ENCODE results near the gene SLC7A9. TPM values are rescaled to one million over a fixed set of nuclear protein-coding genes. Genes with fewer than 3 reads are reported as not detected.

Gene SLC7A9
- total RNA-seq, 2 donors from 2014 or later = 3.0 TPM; not detected in 1

GRCh38 chr19:32863301-32863700 is 6.3 kb downstream of the SLC7A9 start:
- Histone ChIP-seq H3K36me3 (no peaks in the 10 kb centered on the region), H3K4me1 (no peaks in the 10 kb centered on the region), H3K4me3 (no peak overlapping the region), H3K27me3 (no peaks in the 10 kb centered on the region), H3K27ac (no peak overlapping the region), H3K9me3 (no peaks in the 10 kb centered on the region), H3K9ac (ENCODE audit: low read depth in 2 of 2, low read length in 2 of 2) (no peak overlapping the region)
- intact Hi-C loops (cut with DNase I) = no loop called here
- TF ChIP-seq CTCF (IDR thresholded peaks at IDR 0.05) = no peak
- no peak for DNase-seq

GRCh38 chr19:32862741-32863140 is 6.8 kb downstream of the SLC7A9 start:
- intact Hi-C loops (cut with DNase I) = no loop called here
- no peaks in the 10 kb centered on the region for H3K27me3 ChIP-seq

GRCh38 chr19:32862173-32862572 is 7.4 kb downstream of the SLC7A9 start:
- intact Hi-C loops (cut with DNase I) = no loop called here
- Histone ChIP-seq H3K9me3 (no peaks in the 10 kb centered on the region), H3K36me3 (no peaks in the 10 kb centered on the region), H3K4me3 (no peak overlapping the region), H3K4me1 (no peaks in the 10 kb centered on the region), H3K9ac (ENCODE audit: low read depth in 2 of 2, low read length in 2 of 2) (no peak overlapping the region), H3K27ac (no peak overlapping the region), H3K27me3 (no peaks in the 10 kb centered on the region)
- TF ChIP-seq CTCF (IDR thresholded peaks at IDR 0.05) = no peak
- no peak for DNase-seq

More at GRCh38 chr19:32862741-32863140, 6.8 kb downstream of the SLC7A9 start:
- no peaks in the 10 kb centered on the region for H3K36me3 ChIP-seq
- no peak overlapping the region for H3K4me3 ChIP-seq
- no peaks in the 10 kb centered on the region for H3K9me3 ChIP-seq
- H3K27ac ChIP-seq = no peak overlapping the region
- no peak for TF ChIP-seq CTCF (IDR thresholded peaks at IDR 0.05)
- no peaks in the 10 kb centered on the region for H3K4me1 ChIP-seq
- DNase-seq = no peak
- H3K9ac ChIP-seq (ENCODE audit: low read depth in 2 of 2, low read length in 2 of 2) = no peak overlapping the region

- Histone ChIP-seq H3K9me3 (no peaks in the 10 kb centered on the region), H3K9ac (ENCODE audit: low read depth in 2 of 2, low read length in 2 of 2) (no peak overlapping the region), H3K4me3 (no peak overlapping the region), H3K27ac (no peak overlapping the region), H3K36me3 (no peaks in the 10 kb centered on the region), H3K4me1 (no peaks in the 10 kb centered on the region), H3K27me3 (no peaks in the 10 kb centered on the region)
- no peak for DNase-seq
- intact Hi-C loops (cut with DNase I) = no loop called here
- no peak for TF ChIP-seq CTCF (IDR thresholded peaks at IDR 0.05)
These were observed 8.0 kb downstream of the SLC7A9 start for GRCh38 chr19:32861596-32861995.

- intact Hi-C loops (cut with DNase I) = no loop called here
- no peak for DNase-seq
- no peaks in the 10 kb centered on the region for H3K27me3 ChIP-seq
- no peaks in the 10 kb centered on the region for H3K4me1 ChIP-seq
- no peaks in the 10 kb centered on the region for H3K36me3 ChIP-seq
- no peaks in the 10 kb centered on the region for H3K9me3 ChIP-seq
- H3K27ac ChIP-seq = no peak overlapping the region
- no peak overlapping the region for H3K9ac ChIP-seq (ENCODE audit: low read depth in 2 of 2, low read length in 2 of 2)
- no peak for TF ChIP-seq CTCF (IDR thresholded peaks at IDR 0.05)
- no peak overlapping the region for H3K4me3 ChIP-seq
These were observed 10.0 kb downstream of the SLC7A9 start for GRCh38 chr19:32859591-32859990.

- H3K36me3 ChIP-seq = no peaks in the 10 kb centered on the region
- H3K9me3 ChIP-seq = no peaks in the 10 kb centered on the region
- H3K4me3 ChIP-seq = no peak overlapping the region
- DNase-seq = no peak
- intact Hi-C loops (cut with DNase I) = no loop called here
- no peaks in the 10 kb centered on the region for H3K27me3 ChIP-seq
- no peak for TF ChIP-seq CTCF (IDR thresholded peaks at IDR 0.05)
- no peak overlapping the region for H3K9ac ChIP-seq (ENCODE audit: low read depth in 2 of 2, low read length in 2 of 2)
- H3K4me1 ChIP-seq = no peaks in the 10 kb centered on the region
- H3K27ac ChIP-seq = no peak overlapping the region
These were observed 11.0 kb downstream of the SLC7A9 start for GRCh38 chr19:32858559-32858958.
